ENCODE results near the gene OGG1. TPM values are rescaled to one million over a fixed set of nuclear protein-coding genes. Genes with fewer than 3 reads are reported as not detected.

The OGG1 gene
- polyA plus RNA-seq, 1 donor from 2014 or later, result 34.4 TPM

DNA sequence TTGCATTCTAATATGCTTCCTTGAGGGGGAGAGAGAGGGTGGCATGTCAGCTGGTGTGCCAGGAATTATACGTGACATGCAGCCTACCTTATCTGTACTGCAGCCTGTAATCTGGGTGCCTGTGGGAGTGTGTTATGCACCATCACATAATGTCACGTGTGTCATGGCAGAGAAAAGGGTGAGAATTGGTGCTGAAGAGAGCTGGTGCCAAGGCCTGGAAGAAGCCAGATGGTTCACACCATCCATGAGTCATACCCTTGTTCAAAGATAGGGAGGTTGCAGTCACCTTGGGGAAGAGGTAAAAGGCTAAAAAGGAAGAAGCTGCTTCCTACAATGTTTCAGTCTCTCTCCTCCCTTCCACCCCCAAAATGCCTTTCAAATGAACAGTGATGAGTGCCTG, 12.9 kb upstream of the OGG1 start:
- peaks cover 22% of the 10 kb centered on the region for H3K79me2 ChIP-seq (replicated peaks; ENCODE audit: insufficient read depth, low read length)
- H3K27ac ChIP-seq (ENCODE audit: low read length), result no peak overlapping the region

DNA sequence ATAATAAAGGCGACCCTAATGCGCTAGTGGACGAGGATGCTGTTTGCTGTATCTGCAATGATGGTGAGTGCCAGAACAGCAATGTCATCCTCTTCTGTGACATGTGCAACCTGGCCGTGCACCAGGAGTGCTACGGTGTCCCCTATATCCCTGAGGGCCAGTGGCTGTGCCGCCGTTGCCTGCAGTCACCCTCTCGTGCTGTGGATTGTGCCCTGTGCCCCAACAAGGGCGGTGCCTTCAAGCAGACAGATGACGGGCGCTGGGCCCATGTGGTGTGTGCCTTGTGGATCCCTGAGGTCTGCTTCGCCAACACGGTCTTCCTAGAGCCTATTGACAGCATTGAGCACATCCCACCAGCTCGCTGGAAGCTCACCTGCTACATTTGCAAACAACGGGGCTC, 10.6 kb upstream of the OGG1 start:
- Histone ChIP-seq H3K9ac (ENCODE audit: low read length) (no peak overlapping the region), H3K27me3 (ENCODE audit: insufficient read depth, low read depth, low read length) (no peaks in the 10 kb centered on the region), H3K9me2 (ENCODE audit: insufficient read depth, low read length) (no peaks in the 10 kb centered on the region), H3K4me2 (ENCODE audit: low read length) (no peak overlapping the region), H3K4me3 (ENCODE audit: low read length) (no peak overlapping the region), H2AFZ (ENCODE audit: low read depth, low read length) (no peak overlapping the region), H4K20me1 (ENCODE audit: insufficient read depth) (no peaks in the 10 kb centered on the region), H3F3A (ENCODE audit: insufficient read depth, low read length, poor library complexity, severe bottlenecking) (no peaks in the 10 kb centered on the region), H3K79me2 (replicated peaks; ENCODE audit: insufficient read depth, low read length) (no peaks in the 10 kb centered on the region), H3K9me3 (ENCODE audit: low read length) (no peaks in the 10 kb centered on the region), H3K27ac (ENCODE audit: low read length) (no peak overlapping the region), H3K36me3 (ENCODE audit: insufficient read depth, low read length) (peaks cover 9% of the 10 kb centered on the region)
- TF ChIP-seq SMC3 (conservative IDR thresholded peaks at IDR 0.05; ENCODE audit: poor library complexity) (no peak), MXI1 (conservative IDR thresholded peaks at IDR 0.05; ENCODE audit: poor library complexity, severe bottlenecking) (no peak), RAD21 (conservative IDR thresholded peaks at IDR 0.05) (no peak), POLR2AphosphoS5 (IDR thresholded peaks at IDR 0.05) (no peak), EZH2 (IDR thresholded peaks at IDR 0.05; ENCODE audit: borderline replicate concordance, insufficient read depth, low read length, poor library complexity, severe bottlenecking) (no peak)
- TF ChIP-seq, protein P1, sequence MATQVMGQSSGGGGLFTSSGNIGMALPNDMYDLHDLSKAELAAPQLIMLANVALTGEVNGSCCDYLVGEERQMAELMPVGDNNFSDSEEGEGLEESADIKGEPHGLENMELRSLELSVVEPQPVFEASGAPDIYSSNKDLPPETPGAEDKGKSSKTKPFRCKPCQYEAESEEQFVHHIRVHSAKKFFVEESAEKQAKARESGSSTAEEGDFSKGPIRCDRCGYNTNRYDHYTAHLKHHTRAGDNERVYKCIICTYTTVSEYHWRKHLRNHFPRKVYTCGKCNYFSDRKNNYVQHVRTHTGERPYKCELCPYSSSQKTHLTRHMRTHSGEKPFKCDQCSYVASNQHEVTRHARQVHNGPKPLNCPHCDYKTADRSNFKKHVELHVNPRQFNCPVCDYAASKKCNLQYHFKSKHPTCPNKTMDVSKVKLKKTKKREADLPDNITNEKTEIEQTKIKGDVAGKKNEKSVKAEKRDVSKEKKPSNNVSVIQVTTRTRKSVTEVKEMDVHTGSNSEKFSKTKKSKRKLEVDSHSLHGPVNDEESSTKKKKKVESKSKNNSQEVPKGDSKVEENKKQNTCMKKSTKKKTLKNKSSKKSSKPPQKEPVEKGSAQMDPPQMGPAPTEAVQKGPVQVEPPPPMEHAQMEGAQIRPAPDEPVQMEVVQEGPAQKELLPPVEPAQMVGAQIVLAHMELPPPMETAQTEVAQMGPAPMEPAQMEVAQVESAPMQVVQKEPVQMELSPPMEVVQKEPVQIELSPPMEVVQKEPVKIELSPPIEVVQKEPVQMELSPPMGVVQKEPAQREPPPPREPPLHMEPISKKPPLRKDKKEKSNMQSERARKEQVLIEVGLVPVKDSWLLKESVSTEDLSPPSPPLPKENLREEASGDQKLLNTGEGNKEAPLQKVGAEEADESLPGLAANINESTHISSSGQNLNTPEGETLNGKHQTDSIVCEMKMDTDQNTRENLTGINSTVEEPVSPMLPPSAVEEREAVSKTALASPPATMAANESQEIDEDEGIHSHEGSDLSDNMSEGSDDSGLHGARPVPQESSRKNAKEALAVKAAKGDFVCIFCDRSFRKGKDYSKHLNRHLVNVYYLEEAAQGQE (IDR thresholded peaks at IDR 0.05; ENCODE audit: borderline replicate concordance), result no peak

More for the DNA sequence above, 12.9 kb upstream of the OGG1 start:
- Histone ChIP-seq H3K4me3 (ENCODE audit: low read length) (no peak overlapping the region), H3F3A (ENCODE audit: insufficient read depth, low read length, poor library complexity, severe bottlenecking) (no peaks in the 10 kb centered on the region), H3K9me3 (ENCODE audit: low read length) (no peaks in the 10 kb centered on the region), H3K9me2 (ENCODE audit: insufficient read depth, low read length) (no peaks in the 10 kb centered on the region), H2AFZ (ENCODE audit: low read depth, low read length) (no peak overlapping the region), H3K36me3 (ENCODE audit: insufficient read depth, low read length) (peaks cover 9% of the 10 kb centered on the region), H3K9ac (ENCODE audit: low read length) (no peak overlapping the region), H3K27me3 (ENCODE audit: insufficient read depth, low read depth, low read length) (no peaks in the 10 kb centered on the region), H4K20me1 (ENCODE audit: insufficient read depth) (no peaks in the 10 kb centered on the region), H3K4me2 (ENCODE audit: low read length) (no peak overlapping the region)
- no peak for TF ChIP-seq SMC3 (conservative IDR thresholded peaks at IDR 0.05; ENCODE audit: poor library complexity)
- TF ChIP-seq MXI1 (conservative IDR thresholded peaks at IDR 0.05; ENCODE audit: poor library complexity, severe bottlenecking), result no peak
- no peak for TF ChIP-seq POLR2AphosphoS5 (IDR thresholded peaks at IDR 0.05)
- no peak for TF ChIP-seq EZH2 (IDR thresholded peaks at IDR 0.05; ENCODE audit: borderline replicate concordance, insufficient read depth, low read length, poor library complexity, severe bottlenecking)
- TF ChIP-seq, protein P2, sequence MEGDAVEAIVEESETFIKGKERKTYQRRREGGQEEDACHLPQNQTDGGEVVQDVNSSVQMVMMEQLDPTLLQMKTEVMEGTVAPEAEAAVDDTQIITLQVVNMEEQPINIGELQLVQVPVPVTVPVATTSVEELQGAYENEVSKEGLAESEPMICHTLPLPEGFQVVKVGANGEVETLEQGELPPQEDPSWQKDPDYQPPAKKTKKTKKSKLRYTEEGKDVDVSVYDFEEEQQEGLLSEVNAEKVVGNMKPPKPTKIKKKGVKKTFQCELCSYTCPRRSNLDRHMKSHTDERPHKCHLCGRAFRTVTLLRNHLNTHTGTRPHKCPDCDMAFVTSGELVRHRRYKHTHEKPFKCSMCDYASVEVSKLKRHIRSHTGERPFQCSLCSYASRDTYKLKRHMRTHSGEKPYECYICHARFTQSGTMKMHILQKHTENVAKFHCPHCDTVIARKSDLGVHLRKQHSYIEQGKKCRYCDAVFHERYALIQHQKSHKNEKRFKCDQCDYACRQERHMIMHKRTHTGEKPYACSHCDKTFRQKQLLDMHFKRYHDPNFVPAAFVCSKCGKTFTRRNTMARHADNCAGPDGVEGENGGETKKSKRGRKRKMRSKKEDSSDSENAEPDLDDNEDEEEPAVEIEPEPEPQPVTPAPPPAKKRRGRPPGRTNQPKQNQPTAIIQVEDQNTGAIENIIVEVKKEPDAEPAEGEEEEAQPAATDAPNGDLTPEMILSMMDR (IDR thresholded peaks at IDR 0.05; ENCODE audit: poor library complexity, severe bottlenecking), result no peak
- no peak for TF ChIP-seq RAD21 (conservative IDR thresholded peaks at IDR 0.05)
- TF ChIP-seq, protein P1 (IDR thresholded peaks at IDR 0.05; ENCODE audit: borderline replicate concordance), result no peak
- no peak for TF ChIP-seq EP300 (conservative IDR thresholded peaks at IDR 0.05; ENCODE audit: poor library complexity, severe bottlenecking)
- no peak for TF ChIP-seq TAF1 (IDR thresholded peaks at IDR 0.05; ENCODE audit: low read depth)
